Mucosa of descending colon (tissue), 3 donors: Measurements from ENCODE around the gene LMNTD1. TPM values are rescaled to one million over a fixed set of nuclear protein-coding genes. Genes with fewer than 3 reads are reported as not detected.

Experiments
- ATAC-seq: fragments of 200-7000 bp; cut with Tn5 transposase; one replicate; pipeline ENCODE4 v1.9.1; 2020; ENCODE audit warnings: mild to moderate bottlenecking, moderate library complexity
- DNase-seq, 3 donors: peaks; one replicate each; pipeline ENCODE4 v3.0.0-alpha.2; 2020
- H3K36me3 ChIP-seq: fragments of 200-600 bp; one replicate; pipeline ENCODE4 v1.8.0; 2021; ENCODE audit warnings: low read depth, mild to moderate bottlenecking
- H3K4me1 ChIP-seq: fragments of 200-600 bp; one replicate; pipeline ENCODE4 v1.8.0; 2021; ENCODE audit warnings: low read depth, mild to moderate bottlenecking
- H3K4me3 ChIP-seq: fragments of 200-600 bp; one replicate; pipeline ENCODE4 v1.8.0; 2021; ENCODE audit warnings: mild to moderate bottlenecking
- H3K9me3 ChIP-seq: fragments of 200-600 bp; one replicate; pipeline ENCODE4 v1.8.0; 2021; ENCODE audit warnings: mild to moderate bottlenecking
- CTCF ChIP-seq: fragments of 200-600 bp; IDR thresholded peaks from one replicate; pipeline ENCODE4 v1.8.0; 2022; ENCODE audit warnings: antibody characterized with exemption, mild to moderate bottlenecking
- intact Hi-C, 2 donors: fragments of 100-400 bp; cut with DNase I in 1 of 2; cut with micrococcal nuclease in 1 of 2; formaldehyde crosslinking; loops; one replicate each; pipeline versions ENCODE4 v1.11.0 to v1.11.1; 2022; cut with DNase I, micrococcal nuclease
- total RNA-seq, 3 donors: library from RNA; stranded (reverse); fragmentation: NEBNext Ultra II Directional in 2 of 3; extraction: Animal tissue kit (Norgen Biotek cat#: 25700) in 2 of 3; gene quantifications; one replicate each; pipeline versions ENCODE4 v1.2.1 to v1.2.4, GENCODE V29; 2021 to 2023
- donor health status: DM: no; HTN: no; CAD: no; lungs with moderate emphysema.
- donor health status: DM: no; HTN: no; CAD: no.
- donor health status: DM: no; HTN: yes; CAD: no.

Gene LMNTD1
- total RNA-seq, 3 donors from 2014 or later, result 0.76 TPM; not detected in 2

GRCh38 chr12:25526778-25527177 is 26.3 kb downstream of the LMNTD1 start:
- H3K36me3 ChIP-seq, result no peaks in the 10 kb centered on the region
- no peak overlapping the region for H3K4me3 ChIP-seq
- no peaks in the 10 kb centered on the region for H3K9me3 ChIP-seq
- no peak for TF ChIP-seq CTCF
- H3K4me1 ChIP-seq, result no peaks in the 10 kb centered on the region
- ATAC-seq (no peak), DNase-seq (no peak)
- intact Hi-C loops, result no loop called here

GRCh38 chr12:25524366-25524765 is 28.7 kb downstream of the LMNTD1 start:
- DNase-seq (no peak), ATAC-seq (no peak)
- no peak for TF ChIP-seq CTCF
- H3K9me3 ChIP-seq, result no peaks in the 10 kb centered on the region
- H3K4me3 ChIP-seq, result no peak overlapping the region
- H3K36me3 ChIP-seq, result no peaks in the 10 kb centered on the region
- intact Hi-C loops, result no loop called here
- no peaks in the 10 kb centered on the region for H3K4me1 ChIP-seq

GRCh38 chr12:25521625-25522256 is 31.3 kb downstream of the LMNTD1 start:
- Histone ChIP-seq H3K36me3 (no peaks in the 10 kb centered on the region), H3K4me1 (no peaks in the 10 kb centered on the region), H3K9me3 (no peaks in the 10 kb centered on the region), H3K4me3 (no peak overlapping the region)
- ATAC-seq, result no peak
- no peak for TF ChIP-seq CTCF
- no peak for DNase-seq
- intact Hi-C loops, result no loop called here

- Histone ChIP-seq H3K4me3 (no peak overlapping the region), H3K4me1 (no peaks in the 10 kb centered on the region), H3K36me3 (no peaks in the 10 kb centered on the region), H3K9me3 (no peaks in the 10 kb centered on the region)
- DNase-seq (no peak), ATAC-seq (no peak)
- intact Hi-C loops, result no loop called here
- no peak for TF ChIP-seq CTCF
Measured at GRCh38 chr12:25518512-25518911, 34.6 kb downstream of the LMNTD1 start.

- no peaks in the 10 kb centered on the region for H3K9me3 ChIP-seq
- no peak overlapping the region for H3K4me3 ChIP-seq
- no peak for TF ChIP-seq CTCF
- intact Hi-C loops, result no loop called here
- H3K36me3 ChIP-seq, result no peaks in the 10 kb centered on the region
- ATAC-seq (no peak), DNase-seq (no peak)
- H3K4me1 ChIP-seq, result no peaks in the 10 kb centered on the region
Measured at GRCh38 chr12:25504744-25505143, 48.3 kb downstream of the LMNTD1 start.

GRCh38 chr12:25503666-25504065 is 49.4 kb downstream of the LMNTD1 start:
- no peak for TF ChIP-seq CTCF
- H3K9me3 ChIP-seq, result no peaks in the 10 kb centered on the region
- intact Hi-C loops, result no loop called here
- ATAC-seq, result no peak
- H3K4me1 ChIP-seq, result no peaks in the 10 kb centered on the region
- DNase-seq, result no peak
- H3K36me3 ChIP-seq, result no peaks in the 10 kb centered on the region
- H3K4me3 ChIP-seq, result no peak overlapping the region
